Heart left ventricle (tissue), 16 donors: ENCODE data around the gene WIPI1. TPM values are rescaled to one million over a fixed set of nuclear protein-coding genes. Genes with fewer than 3 reads are reported as not detected.
"Not testable (repeated sequence)": the region's sequence is repeated elsewhere in the genome, so short reads cannot be mapped to it uniquely, and the experiment has no call there.

Experiments used
- ATAC-seq, 4 donors: fragments of 200-7000 bp; cut with Tn5 transposase; one replicate each; pipeline ENCODE4 v1.9.1; 2020 to 2022; ENCODE audit warnings: moderate library complexity in 4 of 4, mild to moderate bottlenecking in 3 of 4, moderate number of reproducible peaks in 1 of 4
- DNase-seq, 5 donors: peaks; one replicate each; pipeline ENCODE4 v3.0.0-alpha.2; 2020
- H3K27ac ChIP-seq, 12 donors: fragments of 200-600 bp; sonication (generic) in 4 of 12; one replicate each; pipeline versions ENCODE4 v1.5.0 to v1.8.0; 2016 to 2022; ENCODE audit warnings: mild to moderate bottlenecking in 2 of 12
- H3K27me3 ChIP-seq, 9 donors: fragments of 200-600 bp; sonication (generic) in 2 of 9; one replicate each; pipeline versions ENCODE4 v1.5.1 to v1.8.0; 2016 to 2022; ENCODE audit warnings: mild to moderate bottlenecking in 3 of 9
- H3K36me3 ChIP-seq, 9 donors: fragments of 200-600 bp; sonication (generic) in 2 of 9; one replicate each; pipeline versions ENCODE4 v1.5.0 to v1.8.0; 2018 to 2022; ENCODE audit warnings: mild to moderate bottlenecking in 2 of 9
- H3K4me1 ChIP-seq, 12 donors: fragments of 200-600 bp; sonication (generic) in 4 of 12; one replicate each; pipeline versions ENCODE4 v1.5.0 to v1.8.0; 2016 to 2022; ENCODE audit warnings: mild to moderate bottlenecking in 3 of 12
- H3K4me3 ChIP-seq, 12 donors: fragments of 200-600 bp; sonication (generic) in 4 of 12; one replicate each; pipeline versions ENCODE4 v1.5.0 to v1.8.0; 2017 to 2022; ENCODE audit warnings: mild to moderate bottlenecking in 9 of 12, moderate library complexity in 4 of 12
- H3K9me3 ChIP-seq, 12 donors: fragments of 200-600 bp; sonication (generic) in 4 of 12; one replicate each; pipeline versions ENCODE4 v1.5.0 to v1.8.0; 2016 to 2022; ENCODE audit warnings: mild to moderate bottlenecking in 1 of 12
- CTCF ChIP-seq, 12 donors: fragments of 200-600 bp; sonication (generic) in 4 of 12; IDR thresholded peaks; one replicate each; pipeline versions ENCODE4 v1.5.0 to v1.8.0; 2018 to 2022; ENCODE audit warnings: antibody characterized with exemption in 12 of 12, mild to moderate bottlenecking in 5 of 12
- POLR2A ChIP-seq, 2 donors: fragments of 450-650 bp; IDR thresholded peaks; one replicate each; pipeline ENCODE4 v1.6.1; 2017; ENCODE audit warnings: antibody characterized with exemption in 2 of 2, mild to moderate bottlenecking in 2 of 2, moderate library complexity in 2 of 2
- WGBS, 4 donors: extraction: QIAGEN DNeasy Blood & Tissue Kit in 2 of 4; methylation state at CpG; one replicate each; pipeline versions ENCODE4 v1.1.5 to v1.1.7; 2013 to 2018; 5-methylcytosine and 5-hydroxymethylcytosine counted together
- intact Hi-C, 10 donors: fragments of 100-400 bp; cut with DNase I; formaldehyde crosslinking; loops; one replicate each; pipeline versions ENCODE4 v1.11.1 to v1.14.2; 2022
- microRNA counts, 2 donors: library from miRNA; unstranded; fragments of <30 nt; microRNA quantifications; one replicate each; lab custom pipeline; 2016
- microRNA-seq, 4 donors: library from miRNA; unstranded; fragments of <30 nt; microRNA quantifications; one replicate each; pipeline versions ENCODE4 to v1.2.0, GENCODE V29; 2017 to 2020
- polyA plus RNA-seq, 2 donors: library from polyadenylated mRNA; stranded (reverse); fragments of 200-250 nt; gene quantifications; one replicate each; pipeline ENCODE4 v1.2.3, GENCODE V29; 2013
- total RNA-seq, 9 donors: library from RNA; depleted of rRNA in 2 of 9; stranded (reverse); fragments of >200 nt in 2 of 9; fragmentation: NEBNext Ultra II Directional in 3 of 9; extraction: Animal tissue kit (Norgen Biotek cat#: 25700) in 3 of 9; gene quantifications; one replicate each; pipeline versions ENCODE4 v1.1.0 to v1.2.4, GENCODE V29; 2016 to 2023
- donor health status: ischemic (EF 13 %, LVEDD 7.1; RV severe dilation, severe dysfunction).
- donor health status: healthy with polysubstance abuse.
- donor health status: DM: no; HTN: yes; CAD: no.
- donor health status: DM: no; HTN: no; CAD: no.
- donor health status: ischemic (EF 25% LVEDD 6.9; RV normal size, moderate dysfunction).
- donor health status: ischemic (EF 25% LVEDD 5.7; RV mildly dilated, moderate dysfunction).
- donor health status: healthy.
- donor health status: DM: yes; HTN: yes; CAD: no.
- donor health status: ischemic (EF 35%, LVEDD 5.7; RV mildly dilated, moderate dysfunction).
- donor health status: nonischemic (EF 11% LVEDD 7.7; RV severe dilation, severe dysfunction).
- donor health status: DM: yes; HTN: yes; CAD: no.
- donor health status: PGD.
- donor health status: ischemic (EF 29% LVEDD 5.4; RV normal size, mild dysfunction).
- donor health status: nonischemic (EF 23%, LVEDD 6.1; RV moderate dilation, normal function).

The WIPI1 gene
- total and polyA plus RNA-seq, 11 donors, result 57.1 to 145 (median 103) TPM

- Histone ChIP-seq H3K36me3 (no peaks in the 10 kb centered on the region), H3K4me3 (peak overlapping the region in 8 of 12 donors; percentile 8 to 31 (median 18)), H3K9me3 (no peaks in the 10 kb centered on the region), H3K27ac (peak overlapping the region; percentile 87 to 99 (median 96)), H3K4me1 (peaks cover 7 to 59% (median 38%) of the 10 kb centered on the region in 12 donors), H3K27me3 (no peaks in the 10 kb centered on the region)
- ATAC-seq (peak; percentile 92 to 94 (median 94)), DNase-seq (peak; percentile 89 to 99 (median 93))
- intact Hi-C loops, result loop anchor here in 3 of 10 donors (2.0 to 10.0 kb wide), 3 partner anchors 20 to 86 kb away; partner anchors contain the start of genes ARSG (in 3 of the 3) and SLC16A6 (in 3 of the 3)
- no peak for TF ChIP-seq POLR2A (IDR thresholded peaks at IDR 0.05)
- TF ChIP-seq CTCF (IDR thresholded peaks at IDR 0.05), result no peak
- WGBS, 4 donors, result 3 to 18% (median 10%) methylated on average over 17 to 21 of the region's 21 CpGs
These were observed 78.8 kb downstream of the WIPI1 start for GRCh38 chr17:68378268-68379176.

- Histone ChIP-seq H3K27me3 (no peaks in the 10 kb centered on the region), H3K4me1 (peaks cover 7 to 52% (median 33%) of the 10 kb centered on the region in 12 donors), H3K9me3 (no peaks in the 10 kb centered on the region), H3K27ac (peak overlapping the region; percentile 87 to 99 (median 96)), H3K36me3 (no peaks in the 10 kb centered on the region), H3K4me3 (peak overlapping the region in 7 of 12 donors; percentile 8 to 31 (median 17))
- no peak for ATAC-seq
- TF ChIP-seq CTCF (IDR thresholded peaks at IDR 0.05) (no peak), POLR2A (IDR thresholded peaks at IDR 0.05) (no peak)
- peak in 1 of 5 donors; percentile 26 for DNase-seq
- intact Hi-C loops, result loop anchor here in 3 of 10 donors (2.0 to 10.0 kb wide), 3 partner anchors 21 to 86 kb away; partner anchors contain the start of genes ARSG (in 3 of the 3) and SLC16A6 (in 3 of the 3)
- WGBS, 4 donors, result 27 to 50% (median 34%) methylated on average over 7 to 8 of the region's 8 CpGs
These were observed 79.5 kb downstream of the WIPI1 start for GRCh38 chr17:68377771-68378267.

GRCh38 chr17:68376178-68376577 lies 81.1 kb downstream of the WIPI1 start:
- not testable (repeated sequence) for H3K27me3 ChIP-seq, H3K36me3 ChIP-seq, H3K4me3 ChIP-seq, H3K9me3 ChIP-seq, ATAC-seq, DNase-seq
- H3K4me1 ChIP-seq, result peaks cover 7 to 44% (median 32%) of the 10 kb centered on the region in 12 donors
- 80 to 100% (median 97%) methylated on average over 2 of the region's 2 CpGs for WGBS, 4 donors
- peak overlapping the region in 2 of 12 donors; percentile 24 to 99 for H3K27ac ChIP-seq
- intact Hi-C loops, result loop anchor here in 3 of 10 donors (5.0 to 10.0 kb wide), 2 partner anchors 81 to 84 kb away; partner anchors contain the start of genes ARSG (in 3 of the 3) and SLC16A6 (in 3 of the 3)

GRCh38 chr17:68375566-68375965 lies 81.7 kb downstream of the WIPI1 start:
- ATAC-seq (no peak), DNase-seq (no peak)
- H3K27me3 ChIP-seq, result no peaks in the 10 kb centered on the region
- 94 to 96% (median 96%) methylated on average over 8 of the region's 8 CpGs for WGBS, 4 donors
- intact Hi-C loops, result loop anchor here in 3 of 10 donors (5.0 to 10.0 kb wide), 2 partner anchors 81 to 83 kb away; partner anchors contain the start of genes ARSG (in 3 of the 3) and SLC16A6 (in 3 of the 3)
- TF ChIP-seq POLR2A (IDR thresholded peaks at IDR 0.05) (no peak), CTCF (IDR thresholded peaks at IDR 0.05) (no peak)
- no peak overlapping the region for H3K4me3 ChIP-seq
- H3K27ac ChIP-seq, result no peak overlapping the region
- peaks cover 7 to 42% (median 32%) of the 10 kb centered on the region in 12 donors for H3K4me1 ChIP-seq
- no peaks in the 10 kb centered on the region for H3K36me3 ChIP-seq
- H3K9me3 ChIP-seq, result no peaks in the 10 kb centered on the region

MicroRNAs within 50 kb of the gene (microRNA counts, 767-probe panel; counts per million panel counts)
- 1,411 to 1,458 counts per million in 2 donors for microRNA hsa-miR-635 (lab: Ali Mortazavi, UCI)

Small RNAs within 50 kb of the gene (microRNA-seq; reads per million reads assigned to microRNA genes)
- 0 reads per million in 4 donors for gene MIR635

Other genes with a start within 250 kb of the WIPI1 start
- gene AMZ2, start 209.5 kb downstream of the WIPI1 start, total RNA-seq, result 100 to 1,000 TPM in 4 of 9 donors, 10 to 100 TPM in 5; 59.0 to 141 (median 91.3) TPM
- gene AMZ2, start 209.5 kb downstream of the WIPI1 start, polyA plus RNA-seq, result 10 to 100 TPM; 52.9 to 89.1 TPM
- gene SLC16A6, start 166.4 kb downstream of the WIPI1 start, total RNA-seq, result 1 to 10 TPM in 1 of 9 donors, under 1 TPM in 7, not detected in 1; 0.16 to 1.7 (median 0.36) TPM
- under 1 TPM in 1 of 2 donors, not detected in 1; 0.37 TPM for gene SLC16A6, start 166.4 kb downstream of the WIPI1 start, polyA plus RNA-seq
- 1 to 10 TPM; 2.2 to 4.9 (median 3.3) TPM for gene ARSG, start 166.0 kb downstream of the WIPI1 start, total RNA-seq
- gene ARSG, start 166.0 kb downstream of the WIPI1 start, polyA plus RNA-seq, result 1 to 10 TPM; 1.2 to 3.9 TPM
- gene PRKAR1A, start 54.9 kb upstream of the WIPI1 start, total RNA-seq, result 1,000 to 10,000 TPM in 3 of 9 donors, 100 to 1,000 TPM in 6; 435 to 1,392 (median 837) TPM
- 100 to 1,000 TPM; 192 to 904 TPM for gene PRKAR1A, start 54.9 kb upstream of the WIPI1 start, polyA plus RNA-seq
- 10 to 100 TPM in 3 of 9 donors, 1 to 10 TPM in 6; 5.1 to 37.9 (median 8.8) TPM for gene FAM20A, start 143.9 kb upstream of the WIPI1 start, total RNA-seq
- 10 to 100 TPM in 1 of 2 donors, 1 to 10 TPM in 1; 2.6 to 10.9 TPM for gene FAM20A, start 143.9 kb upstream of the WIPI1 start, polyA plus RNA-seq